ENCODE measurements around the gene SLC35B1.
"Not testable (repeated sequence)": the region's sequence is repeated elsewhere in the genome, so short reads cannot be mapped to it uniquely, and the experiment has no call there.

- TF ChIP-seq CTCF (conservative IDR thresholded peaks at IDR 0.05); EZH2 (IDR thresholded peaks at IDR 0.05; ENCODE audit: low read depth): not testable (repeated sequence)
Measured at GRCh38 chr17:49673679-49674078, 34.1 kb downstream of the SLC35B1 start.
